AG04450 (cell line): ENCODE data around the gene PEPD. TPM values are rescaled to one million over a fixed set of nuclear protein-coding genes. Genes with fewer than 3 reads are reported as not detected.

Experiments used
- CTCF ChIA-PET: fragments of 300-600, 350-600 bp; formaldehyde crosslinking; extraction: SDS; loops from one replicate; lab custom pipeline; 2022; ENCODE audit warnings: antibody characterized with exemption, inconsistent platforms; lab: Charles Lee
- POLR2A ChIA-PET: fragments of 350-600 bp; formaldehyde crosslinking; extraction: SDS; loops from one replicate; lab custom pipeline; 2021; ENCODE audit warnings: antibody characterized with exemption, inconsistent platforms; lab: Yijun Ruan, JAX
- DNase-seq: peaks from one replicate; pipeline ENCODE4 v3.0.0-alpha.2; 2011; ENCODE audit warnings: low read depth, low spot score
- H3K27ac ChIP-seq: one replicate; pipeline ENCODE4 v1.5.1; 2012; ENCODE audit warnings: low read depth, low read length, control low read depth
- H3K27me3 ChIP-seq: one replicate; pipeline ENCODE4 v1.6.0; 2012; ENCODE audit warnings: low read length; ENCODE audit not compliant: control insufficient read depth, insufficient read depth
- H3K4me3 ChIP-seq: 2 replicates; pipeline ENCODE4 v1.5.1; 2011; ENCODE audit warnings: mild to moderate bottlenecking, low read depth, low read length, control low read depth
- H3K9me3 ChIP-seq: 2 replicates; pipeline ENCODE4 v1.5.1; 2012; ENCODE audit warnings: low read length; ENCODE audit not compliant: control insufficient read depth, insufficient read depth
- polyA plus RNA-seq: library from polyadenylated mRNA; depleted of rRNA; stranded (reverse); fragments of >200 nt; gene quantifications from 2 replicates; pipeline ENCODE4 v1.2.3, GENCODE V29; 2011
- TF ChIP-seq, protein P1 (sequence below): IDR thresholded peaks from 2 replicates; pipeline ENCODE4 v1.5.1; 2011; ENCODE audit warnings: low read depth, low read length, control low read depth, inconsistent platforms

Gene PEPD
- polyA plus RNA-seq, 1 experiment = 67.1 TPM

DNA sequence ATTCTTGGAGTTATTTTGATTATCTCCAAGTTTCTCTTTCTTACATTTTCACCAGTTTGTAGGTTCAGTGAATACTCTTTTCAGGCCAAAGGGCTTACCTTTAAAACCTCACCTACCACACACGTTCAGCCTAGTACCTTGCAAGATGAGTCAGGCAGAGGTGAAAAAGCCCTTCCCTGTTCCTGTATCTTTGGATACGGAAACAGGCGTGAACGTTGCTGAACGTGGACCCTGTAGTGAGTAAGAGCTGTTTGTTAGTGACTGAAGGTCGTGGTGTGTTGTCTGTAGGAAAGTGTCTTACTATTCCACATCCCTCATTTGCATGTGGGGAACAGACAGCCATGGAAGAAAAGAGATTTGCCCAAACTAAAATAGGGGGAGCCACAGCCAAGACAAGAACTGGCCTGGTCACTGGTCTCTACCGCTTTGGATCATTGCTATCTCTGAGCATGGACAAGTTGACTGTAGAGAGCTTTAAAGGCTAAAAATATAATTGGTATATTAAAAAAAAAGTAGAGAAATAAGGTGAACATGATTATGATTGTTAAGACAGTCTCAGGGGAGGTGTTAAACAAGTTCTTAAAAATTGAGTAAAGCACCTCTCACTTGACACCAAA is 144.5 kb downstream of the PEPD start:
- H3K27ac ChIP-seq = no peak overlapping the region
- H3K9me3 ChIP-seq = no peaks in the 10 kb centered on the region; the same call in 1 of the 2 replicates
- no peaks in the 10 kb centered on the region for H3K27me3 ChIP-seq
- POLR2A ChIA-PET = no interaction called here
- CTCF ChIA-PET = interaction anchor here (1.0 to 1.3 kb wide), 4 partner anchors 30 to 193 kb away, joined by 3 to 4 read pairs (median 4); no protein-coding TSS in a partner anchor
- DNase-seq = no peak
- TF ChIP-seq, protein P1, sequence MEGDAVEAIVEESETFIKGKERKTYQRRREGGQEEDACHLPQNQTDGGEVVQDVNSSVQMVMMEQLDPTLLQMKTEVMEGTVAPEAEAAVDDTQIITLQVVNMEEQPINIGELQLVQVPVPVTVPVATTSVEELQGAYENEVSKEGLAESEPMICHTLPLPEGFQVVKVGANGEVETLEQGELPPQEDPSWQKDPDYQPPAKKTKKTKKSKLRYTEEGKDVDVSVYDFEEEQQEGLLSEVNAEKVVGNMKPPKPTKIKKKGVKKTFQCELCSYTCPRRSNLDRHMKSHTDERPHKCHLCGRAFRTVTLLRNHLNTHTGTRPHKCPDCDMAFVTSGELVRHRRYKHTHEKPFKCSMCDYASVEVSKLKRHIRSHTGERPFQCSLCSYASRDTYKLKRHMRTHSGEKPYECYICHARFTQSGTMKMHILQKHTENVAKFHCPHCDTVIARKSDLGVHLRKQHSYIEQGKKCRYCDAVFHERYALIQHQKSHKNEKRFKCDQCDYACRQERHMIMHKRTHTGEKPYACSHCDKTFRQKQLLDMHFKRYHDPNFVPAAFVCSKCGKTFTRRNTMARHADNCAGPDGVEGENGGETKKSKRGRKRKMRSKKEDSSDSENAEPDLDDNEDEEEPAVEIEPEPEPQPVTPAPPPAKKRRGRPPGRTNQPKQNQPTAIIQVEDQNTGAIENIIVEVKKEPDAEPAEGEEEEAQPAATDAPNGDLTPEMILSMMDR = no peak
- H3K4me3 ChIP-seq = no peak overlapping the region

- TF ChIP-seq, protein P1 = no peak
- no peaks in the 10 kb centered on the region; the same call in 1 of the 2 replicates for H3K9me3 ChIP-seq
- H3K27ac ChIP-seq = no peak overlapping the region
Observed at GRCh38 chr19:33376423-33376822, 145.2 kb downstream of the PEPD start.

GRCh38 chr19:33375837-33376159 is 145.8 kb downstream of the PEPD start:
- DNase-seq = no peak
- H3K27me3 ChIP-seq = no peaks in the 10 kb centered on the region
- no peak overlapping the region for H3K27ac ChIP-seq
- H3K4me3 ChIP-seq = peak overlapping the region; percentile 15; the same call in 1 of the 2 replicates
- ChIA-PET POLR2A (no interaction called here), CTCF (interaction anchor here (0.6 to 1.0 kb wide), 3 partner anchors 21 to 192 kb away, joined by 3 to 8 read pairs (median 3); partner anchors contain the start of gene CEBPA)
- H3K9me3 ChIP-seq = no peaks in the 10 kb centered on the region; the same call in 1 of the 2 replicates
- TF ChIP-seq, protein P1 = no peak

More at GRCh38 chr19:33376423-33376822, 145.2 kb downstream of the PEPD start:
- POLR2A ChIA-PET = no interaction called here
- Histone ChIP-seq H3K4me3 (no peak overlapping the region), H3K27me3 (no peaks in the 10 kb centered on the region)
- CTCF ChIA-PET = interaction anchor here (0.6 to 1.1 kb wide), 4 partner anchors 21 to 192 kb away, joined by 3 to 8 read pairs (median 4); no protein-coding TSS in a partner anchor
- DNase-seq = no peak

GRCh38 chr19:33375156-33375836 is 146.3 kb downstream of the PEPD start:
- no peaks in the 10 kb centered on the region; the same call in 1 of the 2 replicates for H3K9me3 ChIP-seq
- ChIA-PET CTCF (interaction anchor here (0.7 to 1.2 kb wide), 4 partner anchors 32 to 140 kb away, joined by 3 to 5 read pairs (median 4); partner anchors contain the start of gene CEBPA), POLR2A (interaction anchor here (1.2 to 1.8 kb wide), 2 partner anchors 19 to 22 kb away, joined by 4 to 6 read pairs; no protein-coding TSS in a partner anchor)
- DNase-seq = no peak
- H3K4me3 ChIP-seq = peak overlapping the region; percentile 94
- TF ChIP-seq, protein P1 = no peak
- H3K27me3 ChIP-seq = no peaks in the 10 kb centered on the region
- H3K27ac ChIP-seq = no peak overlapping the region
